GM13977 (cell line): ENCODE measurements around the gene PPP1R9A.

ENCODE experiments used
- DNase-seq: peaks from one replicate; pipeline ENCODE4 v3.0.0; 2012; ENCODE audit warnings: low spot score
- CTCF ChIP-seq: IDR thresholded peaks from 2 replicates; pipeline ENCODE4 v1.5.1; 2012; ENCODE audit warnings: mild to moderate bottlenecking, control low read depth; ENCODE audit not compliant: insufficient read depth; ENCODE audit errors: extremely low read depth, missing control alignments
- in situ Hi-C: fragments of 300-500 bp; cut with MboI; formaldehyde crosslinking; loops from one replicate; pipeline ENCODE4 v1.12.0; 2022; ENCODE audit warnings: low sequenced_read_pairs, low pct_unique_long_range_greater_than_20kb, mixed read lengths, inconsistent platforms; ENCODE audit not compliant: unreplicated experiment

PPP1R9A gene

GRCh38 chr7:94882891-94883290 lies 24.5 kb upstream of the PPP1R9A start:
- no peak for TF ChIP-seq CTCF
- in situ Hi-C loops, result no loop called here
- DNase-seq, result no peak

- DNase-seq, result no peak
- in situ Hi-C loops, result no loop called here
- TF ChIP-seq CTCF, result no peak
These were observed 23.8 kb upstream of the PPP1R9A start for GRCh38 chr7:94883616-94884015.

- in situ Hi-C loops, result no loop called here
- no peak for TF ChIP-seq CTCF
- DNase-seq, result no peak
These were observed 18.8 kb upstream of the PPP1R9A start for GRCh38 chr7:94888551-94888950.

- in situ Hi-C loops, result no loop called here
- no peak for TF ChIP-seq CTCF
These were observed 18.3 kb upstream of the PPP1R9A start for GRCh38 chr7:94888995-94889523.

GRCh38 chr7:94890216-94890615 lies 17.2 kb upstream of the PPP1R9A start:
- DNase-seq, result no peak
- no peak for TF ChIP-seq CTCF
- in situ Hi-C loops, result no loop called here

More at GRCh38 chr7:94888995-94889523, 18.3 kb upstream of the PPP1R9A start:
- no peak for DNase-seq

- no peak for TF ChIP-seq CTCF
- in situ Hi-C loops, result no loop called here
- DNase-seq, result no peak
These were observed 13.7 kb upstream of the PPP1R9A start for GRCh38 chr7:94893661-94894060.

- no peak for TF ChIP-seq CTCF
- DNase-seq, result no peak
- in situ Hi-C loops, result no loop called here
These were observed 9.9 kb upstream of the PPP1R9A start for GRCh38 chr7:94897541-94897940.
